AG09319 (cell line): ENCODE data around the gene JAML.

ENCODE experiments used
- DNase-seq: peaks from one replicate; pipeline ENCODE4 v3.0.0-alpha.2; 2010; ENCODE audit warnings: low read depth; ENCODE audit errors: extremely low read depth
- TF ChIP-seq, protein P1 (sequence below): IDR thresholded peaks from 2 replicates; pipeline ENCODE4 v1.5.1; 2011; ENCODE audit warnings: low read depth, mild to moderate bottlenecking, inconsistent platforms, low read length, moderate library complexity

The JAML gene

GRCh38 chr11:118144301-118145268 lies 80.2 kb downstream of the JAML start:
- no peak for DNase-seq

More at GRCh38 chr11:118144301-118145268, 80.2 kb downstream of the JAML start:
- TF ChIP-seq, protein P1, sequence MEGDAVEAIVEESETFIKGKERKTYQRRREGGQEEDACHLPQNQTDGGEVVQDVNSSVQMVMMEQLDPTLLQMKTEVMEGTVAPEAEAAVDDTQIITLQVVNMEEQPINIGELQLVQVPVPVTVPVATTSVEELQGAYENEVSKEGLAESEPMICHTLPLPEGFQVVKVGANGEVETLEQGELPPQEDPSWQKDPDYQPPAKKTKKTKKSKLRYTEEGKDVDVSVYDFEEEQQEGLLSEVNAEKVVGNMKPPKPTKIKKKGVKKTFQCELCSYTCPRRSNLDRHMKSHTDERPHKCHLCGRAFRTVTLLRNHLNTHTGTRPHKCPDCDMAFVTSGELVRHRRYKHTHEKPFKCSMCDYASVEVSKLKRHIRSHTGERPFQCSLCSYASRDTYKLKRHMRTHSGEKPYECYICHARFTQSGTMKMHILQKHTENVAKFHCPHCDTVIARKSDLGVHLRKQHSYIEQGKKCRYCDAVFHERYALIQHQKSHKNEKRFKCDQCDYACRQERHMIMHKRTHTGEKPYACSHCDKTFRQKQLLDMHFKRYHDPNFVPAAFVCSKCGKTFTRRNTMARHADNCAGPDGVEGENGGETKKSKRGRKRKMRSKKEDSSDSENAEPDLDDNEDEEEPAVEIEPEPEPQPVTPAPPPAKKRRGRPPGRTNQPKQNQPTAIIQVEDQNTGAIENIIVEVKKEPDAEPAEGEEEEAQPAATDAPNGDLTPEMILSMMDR: no peak
